NCI-H526 (cell line): Measurements from ENCODE around the gene PPM1K.
"Not testable (repeated sequence)": the region's sequence is repeated elsewhere in the genome, so short reads cannot be mapped to it uniquely, and the experiment has no call there.

Source experiments
- DNase-seq, 2 experiments: peaks; one replicate each; lab custom pipeline; 2025; lab: John Stamatoyannopoulos, UW

PPM1K gene

GRCh38 chr4:88284439-88285234 is at the start of gene PPM1K:
TSS of gene PPM1K (minus strand) at chr4:88284561. CDS start at chr4:88278583, 5,978 bp downstream.
- peak; percentile 92 to 96 for DNase-seq

DNA sequence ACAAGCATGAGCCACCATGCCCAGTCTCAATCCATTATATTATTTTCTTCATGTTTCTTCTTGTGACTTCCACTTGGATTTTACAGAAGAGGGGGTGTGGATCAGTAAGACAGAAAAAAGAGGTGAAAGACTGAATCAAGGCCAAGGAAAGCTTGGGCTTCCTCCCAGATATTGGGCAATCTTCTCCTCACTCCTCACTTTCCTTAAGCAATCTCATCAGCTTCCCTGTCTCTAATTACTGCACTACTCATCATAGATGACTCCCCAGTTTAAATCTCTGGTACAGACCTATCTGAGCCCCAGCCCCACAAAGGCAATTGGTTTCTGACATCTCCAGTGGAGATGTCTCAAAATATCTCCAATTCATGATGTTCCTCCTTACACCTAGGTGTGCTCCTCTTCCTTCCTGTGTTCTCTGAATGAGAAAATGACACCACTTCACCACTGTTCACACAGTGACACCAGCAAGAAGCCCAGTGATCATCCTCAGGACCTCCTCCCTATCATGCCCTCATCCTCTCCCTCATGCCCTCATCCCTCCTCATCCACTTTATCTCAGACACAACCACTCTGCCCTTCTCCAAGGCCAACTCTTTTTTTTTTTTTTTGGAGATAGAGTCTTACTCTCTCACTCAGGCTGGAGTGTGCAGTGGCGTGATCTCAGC is 49.5 kb upstream of the PPM1K start:
- no peak for DNase-seq

DNA sequence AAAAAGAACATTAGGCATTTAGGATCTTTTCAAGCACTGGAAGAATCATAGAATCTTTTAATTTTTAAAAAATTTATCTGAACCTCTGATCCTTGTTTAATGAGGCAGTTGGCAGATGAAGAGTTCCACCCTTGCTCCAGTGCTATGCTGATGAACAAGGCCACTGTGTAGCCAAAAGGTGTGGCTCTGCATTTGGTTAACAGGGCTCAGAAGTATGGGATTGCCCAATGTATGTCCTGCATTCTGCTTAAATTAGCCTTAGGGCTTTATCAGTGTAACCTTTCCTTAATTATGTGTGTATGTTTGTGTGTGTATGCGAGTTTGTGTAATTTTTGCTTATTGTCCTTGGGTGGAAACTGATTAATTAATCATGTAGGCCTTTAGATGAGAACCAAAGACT is 43.3 kb upstream of the PPM1K start:
- DNase-seq = no peak

DNA sequence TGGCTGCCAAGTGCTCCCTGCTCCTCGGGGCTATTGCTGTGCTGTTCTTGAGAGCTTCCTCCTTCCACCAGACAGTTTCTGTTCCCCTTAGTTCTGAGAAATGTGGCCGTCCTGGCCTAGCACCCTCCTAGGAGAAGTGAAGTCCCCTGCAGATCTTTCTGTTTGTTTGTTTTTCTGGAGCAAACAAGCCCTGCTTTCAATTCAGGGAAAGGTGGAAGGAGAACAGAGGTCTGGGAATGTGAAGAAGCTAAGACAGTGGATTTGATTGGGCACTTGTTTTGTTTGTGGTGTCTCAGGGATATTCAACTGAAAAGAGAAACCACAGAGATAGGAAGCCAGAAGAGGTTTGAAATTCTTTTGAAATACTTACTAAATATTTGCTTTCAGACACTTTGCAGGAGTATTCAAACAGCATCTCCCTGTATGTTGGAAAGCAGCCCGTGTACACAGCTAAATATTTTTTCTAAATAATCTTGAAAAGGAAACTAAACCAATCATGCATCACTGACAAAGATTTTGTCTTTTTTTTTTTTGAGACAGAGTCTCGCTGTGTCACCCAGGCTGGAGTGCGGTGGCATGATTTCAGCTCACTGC is 36.5 kb upstream of the PPM1K start:
- DNase-seq = no peak

DNA sequence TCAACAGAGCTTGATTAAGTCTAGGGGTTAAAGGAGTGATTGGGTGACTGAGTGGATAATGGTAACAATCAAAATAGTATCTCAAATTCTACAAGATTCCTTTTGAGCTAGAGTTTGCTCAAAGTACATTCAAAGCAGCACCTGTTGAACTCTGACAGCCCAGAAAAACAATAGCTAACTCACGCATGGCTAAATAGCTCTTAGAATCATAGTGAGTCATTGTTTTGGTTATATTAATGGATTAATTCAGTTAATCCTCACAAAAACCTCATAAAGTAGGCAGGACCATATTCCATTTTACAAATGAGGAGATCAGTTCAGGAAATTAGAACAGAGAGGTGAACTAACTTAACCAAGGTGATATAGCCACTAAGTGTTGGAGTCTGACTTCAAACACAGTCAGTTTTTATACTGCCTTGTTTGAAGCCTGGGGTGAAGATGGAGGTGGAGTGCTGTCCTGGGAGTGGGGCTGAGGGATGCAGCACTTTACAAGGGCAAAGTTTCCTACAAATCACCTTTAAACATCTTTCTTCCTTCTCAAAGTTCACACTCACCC is 35.9 kb upstream of the PPM1K start:
- no peak for DNase-seq

- no peak for DNase-seq
Measured at GRCh38 chr4:88318751-88319350, 34.5 kb upstream of the PPM1K start.

DNA sequence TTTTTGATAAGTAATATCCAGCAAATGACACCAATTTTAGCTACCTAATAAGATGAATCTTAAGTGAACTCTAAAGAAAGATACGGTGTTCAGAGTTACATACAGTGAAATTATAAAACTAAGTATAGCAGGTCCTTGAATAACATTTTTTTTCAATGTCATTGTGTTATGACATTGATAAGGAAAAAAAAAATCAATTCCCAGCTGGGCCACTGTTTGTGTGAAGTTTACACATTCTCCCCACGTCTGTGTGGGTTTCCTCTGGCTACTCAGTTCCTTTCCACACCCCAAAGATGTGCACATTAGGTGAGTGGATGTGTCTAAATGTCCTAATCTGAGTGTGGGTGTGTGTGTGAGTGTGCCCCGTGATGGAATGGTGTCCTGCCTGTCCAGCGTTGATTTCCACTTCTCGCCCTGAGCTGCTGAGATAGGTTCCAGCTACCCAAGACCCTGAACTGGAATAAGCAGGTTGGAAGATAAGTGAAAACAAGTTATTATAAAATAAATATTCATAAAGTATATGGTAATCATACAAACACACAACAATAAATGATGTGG is 31.2 kb upstream of the PPM1K start:
- DNase-seq = no peak

DNA sequence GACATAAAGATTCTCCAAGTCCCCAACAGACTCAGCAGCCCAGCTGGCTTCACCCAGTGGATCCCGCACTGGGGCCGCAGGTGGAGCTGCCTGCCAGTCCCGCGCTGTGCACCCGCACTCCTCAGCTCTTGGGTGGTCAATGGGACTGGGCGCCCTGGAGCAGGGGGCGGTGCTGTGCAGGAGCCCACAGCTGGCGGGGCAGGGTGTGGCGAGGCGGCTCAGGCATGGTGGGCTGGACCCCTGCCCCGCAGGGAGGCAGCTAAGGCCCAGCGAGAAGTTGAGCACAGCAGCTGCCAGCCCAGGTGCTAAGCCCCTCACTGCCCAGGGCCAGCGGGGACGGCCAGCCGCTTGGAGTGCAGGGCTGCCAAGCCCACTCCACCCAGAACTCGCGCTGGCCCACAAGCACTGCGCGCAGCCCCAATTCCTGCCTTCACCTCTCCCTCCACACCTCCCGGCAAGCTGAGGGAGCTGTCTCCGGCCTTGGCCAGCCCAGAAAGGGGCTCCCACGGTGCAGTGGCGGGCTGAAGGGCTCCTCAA is 28.8 kb upstream of the PPM1K start:
- not testable (repeated sequence) for DNase-seq

DNA sequence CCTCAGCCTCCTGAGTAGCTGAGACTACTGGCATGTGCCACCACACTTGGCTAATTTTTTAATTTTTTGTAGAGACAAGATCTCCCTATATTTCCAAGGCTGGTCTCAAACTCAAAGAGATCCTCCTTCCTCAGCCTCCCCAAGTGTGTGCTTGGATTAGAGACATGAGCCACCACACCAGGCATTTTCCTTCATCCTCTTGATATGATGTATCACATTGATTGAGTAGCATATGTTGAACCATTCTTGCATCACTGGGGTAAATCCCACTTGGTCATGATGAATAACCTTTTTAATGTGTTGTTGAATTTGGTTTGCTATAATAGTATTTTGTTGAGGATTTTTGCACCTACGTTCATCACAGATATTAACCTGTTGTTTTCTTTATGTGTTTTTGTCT is 24.2 kb upstream of the PPM1K start:
- no peak for DNase-seq

DNA sequence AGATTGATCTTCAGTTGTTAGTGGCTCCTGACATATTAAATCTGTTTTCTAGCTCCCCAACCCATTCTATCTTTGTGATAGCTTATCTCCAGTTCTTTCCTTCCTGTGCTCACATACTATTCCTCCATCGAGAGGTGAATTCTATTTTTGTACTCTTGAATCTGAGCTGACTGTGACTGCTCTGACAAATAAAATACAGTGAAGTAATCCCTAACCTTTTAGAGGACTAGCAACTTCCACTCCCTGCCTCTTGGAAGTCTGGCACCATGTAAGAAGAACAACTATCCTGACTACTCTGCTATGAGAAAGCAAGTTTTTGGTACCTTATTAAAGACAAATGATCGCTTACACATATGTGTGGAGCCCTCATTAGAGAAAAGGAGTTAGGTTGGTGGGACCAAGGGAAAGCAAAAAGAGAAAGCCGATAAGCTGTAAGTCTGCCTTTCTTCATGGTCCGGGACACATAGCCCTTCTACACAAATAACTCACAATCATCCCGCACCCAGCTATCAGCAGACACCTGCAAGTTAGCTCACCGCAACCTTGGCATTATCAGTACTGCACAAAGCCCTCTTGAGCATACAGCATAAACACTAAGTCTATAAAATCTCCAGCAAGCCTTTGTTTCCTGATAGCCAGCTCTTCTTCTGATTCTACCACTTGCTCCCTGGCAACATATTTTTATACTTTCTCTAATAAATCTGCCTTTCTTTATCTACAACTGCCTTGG is 13.5 kb upstream of the PPM1K start:
- DNase-seq = no peak

DNA sequence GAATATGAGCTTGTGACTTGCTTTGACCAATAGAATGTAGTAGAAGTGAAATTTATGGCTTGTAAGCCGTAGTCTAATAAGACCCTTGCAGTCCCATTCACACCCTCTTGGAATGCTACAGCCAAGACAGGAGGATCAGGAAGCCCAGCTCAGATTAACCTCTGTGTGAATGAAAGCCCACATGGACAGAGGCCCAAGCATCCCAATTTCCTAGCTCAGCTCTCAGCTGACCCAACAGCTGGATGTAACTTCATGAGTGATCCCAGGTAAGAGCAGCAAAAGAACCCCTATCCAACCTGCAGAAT is 12.8 kb upstream of the PPM1K start:
- DNase-seq = no peak

- no peak for DNase-seq
Measured at GRCh38 chr4:88296413-88297211, 12.3 kb upstream of the PPM1K start.

GRCh38 chr4:88295656-88296055 is 11.3 kb upstream of the PPM1K start:
- no peak for DNase-seq

DNA sequence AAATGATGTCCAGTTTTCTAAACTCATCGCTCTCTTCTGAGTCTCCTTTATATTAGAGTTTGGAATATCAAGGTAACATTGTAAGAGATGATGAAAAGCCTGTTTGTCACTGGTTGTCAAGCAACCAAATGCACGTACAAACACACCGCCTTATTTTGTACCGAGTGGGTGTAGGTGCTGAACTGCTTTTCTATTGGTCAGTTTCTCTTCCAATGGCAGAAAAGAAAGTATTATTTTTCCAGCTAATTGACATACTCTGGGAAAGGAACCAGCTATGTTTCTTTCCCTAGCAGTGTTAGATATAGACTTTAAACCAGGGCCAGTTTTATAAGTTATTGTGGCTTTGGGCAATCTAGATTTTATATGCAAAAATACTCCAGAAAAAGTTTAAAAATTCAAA is 6.6 kb upstream of the PPM1K start:
- DNase-seq = no peak

GRCh38 chr4:88286897-88287296 is 2.5 kb upstream of the PPM1K start:
- no peak for DNase-seq

DNA sequence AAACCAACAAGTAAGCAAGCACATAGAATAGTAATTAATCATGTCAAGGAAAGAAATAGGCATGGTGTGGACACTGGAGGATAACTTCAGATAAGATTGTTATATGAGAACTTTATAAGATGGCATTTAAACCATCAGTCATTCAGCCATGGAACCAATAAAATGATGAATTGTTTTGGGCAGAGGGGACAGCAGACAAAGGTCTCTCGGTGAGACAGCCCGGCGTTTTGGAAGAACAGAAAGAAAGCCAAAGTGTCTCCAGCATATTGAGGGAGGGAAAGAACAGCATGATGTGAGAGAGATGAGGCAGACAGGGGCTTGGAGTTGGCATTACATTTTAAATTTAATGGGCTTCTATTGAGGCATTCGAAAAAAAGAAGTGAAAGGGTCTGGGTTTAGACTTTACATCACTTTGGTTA is 883 bp upstream of the PPM1K start:
- no peak for DNase-seq

DNA sequence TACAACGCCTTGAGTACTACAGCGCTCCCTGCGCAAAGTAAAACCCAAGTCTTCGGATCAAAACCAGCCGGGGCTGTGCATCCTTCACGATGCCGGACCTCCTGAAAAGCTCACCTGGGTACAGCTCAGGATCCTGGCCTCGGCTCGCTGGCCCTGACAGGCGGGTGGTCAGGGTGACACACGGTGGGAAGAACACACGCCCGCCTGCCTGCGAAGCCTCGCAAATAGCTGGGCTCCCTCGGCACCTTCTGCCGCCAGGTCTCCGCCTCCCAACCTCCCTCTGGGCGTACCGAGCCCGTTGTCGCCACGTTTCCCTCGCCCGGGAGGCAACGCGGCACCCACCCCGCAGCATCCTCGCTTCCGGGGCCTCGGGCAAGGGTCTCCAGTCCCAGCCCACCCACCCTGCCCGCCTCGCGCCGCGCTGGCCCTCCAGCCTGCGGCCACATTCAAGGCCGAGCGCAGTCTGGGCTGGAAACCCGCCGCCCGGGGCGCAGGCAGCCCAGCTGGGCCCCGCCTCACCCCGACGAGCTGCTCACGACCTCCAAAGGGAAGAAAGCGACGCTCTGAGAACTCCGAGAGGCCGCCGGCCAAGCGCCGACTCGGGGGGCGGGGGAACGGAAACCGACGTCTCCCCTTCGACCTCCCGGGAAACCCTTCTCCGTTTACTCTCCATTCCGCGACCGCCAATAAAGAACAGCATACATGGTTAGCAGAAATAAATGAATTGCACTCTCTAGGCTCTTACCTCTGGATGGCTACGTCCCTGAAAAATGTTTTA is 511 bp downstream of the PPM1K start:
- peak; percentile 61 to 67 for DNase-seq

DNA sequence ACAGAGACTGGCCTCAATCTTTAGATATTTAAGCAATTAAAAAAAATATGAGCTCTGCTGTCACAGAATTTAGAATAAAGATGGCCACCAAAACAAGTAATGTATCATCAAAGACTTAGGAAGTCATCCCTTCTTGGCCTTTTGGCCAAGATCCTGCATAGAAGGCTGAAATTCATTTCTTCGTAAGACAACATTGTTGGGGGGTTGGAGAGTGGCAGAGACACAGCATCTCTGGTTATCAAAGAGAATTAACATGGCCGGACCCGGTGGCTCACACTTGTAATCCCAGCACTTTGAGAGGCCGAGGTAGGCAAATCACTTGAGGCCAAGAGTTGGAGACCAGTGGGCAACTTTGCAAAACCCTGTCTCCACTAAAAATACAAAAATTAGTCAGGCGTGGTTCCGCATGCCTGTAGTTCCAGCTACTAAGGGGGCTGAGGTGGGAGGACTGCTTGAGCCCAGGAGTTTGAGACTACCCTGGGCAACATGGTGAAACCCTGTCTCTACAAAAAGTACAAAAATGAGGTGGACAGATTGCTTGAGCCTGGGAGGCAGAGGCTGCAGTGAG is 4.0 kb downstream of the PPM1K start:
- no peak for DNase-seq

- DNase-seq = no peak
Measured at GRCh38 chr4:88277711-88278225, 6.6 kb downstream of the PPM1K start.
